ENCODE measurements around the gene NBPF9. TPM values are rescaled to one million over a fixed set of nuclear protein-coding genes. Genes with fewer than 3 reads are reported as not detected.
"Not testable (repeated sequence)": the region's sequence is repeated elsewhere in the genome, so short reads cannot be mapped to it uniquely, and the experiment has no call there.

NBPF9 gene
- total RNA-seq, 1 donor from 2014 or later: 28.1 TPM

DNA sequence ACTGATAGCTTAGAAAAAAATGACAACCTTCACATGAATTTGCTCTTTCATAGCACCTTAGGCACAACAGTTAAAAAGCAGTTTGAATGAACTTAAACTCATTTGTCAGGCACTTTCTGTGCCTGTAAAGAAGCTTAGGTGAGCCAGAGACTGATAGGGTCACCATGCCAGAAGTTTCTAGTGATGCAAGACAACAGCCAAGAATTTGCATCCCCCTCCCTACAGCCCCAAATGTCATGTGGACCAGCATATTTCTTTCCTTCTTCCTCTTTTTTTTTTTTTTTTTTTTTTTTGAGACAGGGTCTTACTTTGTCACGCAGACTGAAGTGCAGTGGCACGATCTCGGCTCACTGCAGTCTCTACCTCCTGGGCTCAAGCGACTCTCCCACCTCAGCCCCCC is 89.8 kb downstream of the NBPF9 start:
- not testable (repeated sequence) for ATAC-seq; DNase-seq (ENCODE audit: low spot score)

- not testable (repeated sequence) for ATAC-seq; DNase-seq (ENCODE audit: low spot score)
Observed at GRCh38 chr1:149012599-149012998, 90.8 kb downstream of the NBPF9 start.

DNA sequence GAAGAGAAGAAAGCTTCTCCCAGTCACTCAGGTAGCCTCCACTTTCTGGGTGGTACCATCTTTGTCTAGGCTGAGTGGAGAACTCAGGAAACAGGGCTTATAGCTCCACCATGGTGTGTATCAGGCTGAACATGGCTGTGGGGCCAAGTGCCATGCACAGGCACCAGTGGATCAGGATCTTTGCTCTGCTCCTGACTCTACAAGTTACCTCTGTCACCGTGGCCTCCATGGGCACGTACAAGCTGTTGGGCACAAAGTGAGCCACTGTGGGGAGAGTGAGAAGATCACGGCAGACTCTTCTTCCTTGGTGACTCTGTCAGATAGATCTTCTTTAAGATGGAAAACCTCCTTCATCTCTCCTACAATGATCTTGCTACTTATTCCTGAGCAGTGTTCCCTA is 93.6 kb downstream of the NBPF9 start:
- DNase-seq (ENCODE audit: low spot score); ATAC-seq: not testable (repeated sequence)

GRCh38 chr1:149008769-149009168 is 94.6 kb downstream of the NBPF9 start:
- peak; percentile 92 for ATAC-seq

GRCh38 chr1:149008326-149008725 is 95.0 kb downstream of the NBPF9 start:
- not testable (repeated sequence) for DNase-seq (ENCODE audit: low spot score)
- ATAC-seq: peak; percentile 73

More at GRCh38 chr1:149008769-149009168, 94.6 kb downstream of the NBPF9 start:
- DNase-seq (ENCODE audit: low spot score): not testable (repeated sequence)
